ENCODE data around the gene EZH1.
"Not testable (repeated sequence)": the region's sequence is repeated elsewhere in the genome, so short reads cannot be mapped to it uniquely, and the experiment has no call there.

EZH1 gene

DNA sequence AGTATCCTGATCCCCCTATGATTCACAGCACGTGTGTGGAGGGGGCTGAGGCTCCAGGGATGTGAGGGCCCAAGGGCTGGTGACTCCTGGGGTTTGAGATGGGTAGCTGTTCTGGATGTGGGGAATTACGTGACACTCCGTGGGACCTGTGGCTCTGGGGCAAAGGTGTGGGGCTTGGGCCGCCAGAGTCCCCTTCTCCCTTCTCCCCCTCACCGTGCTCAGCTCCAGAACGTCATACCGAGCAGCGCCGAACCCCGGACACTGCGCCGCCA lies 75.2 kb downstream of the EZH1 start:
- Histone ChIP-seq H3K4me3 (IDR thresholded peaks at IDR 0.05; ENCODE audit: insufficient read depth, low read depth, low read length) (no peak overlapping the region), H3K9ac (no peak overlapping the region), H3K79me2 (ENCODE audit: insufficient read depth, low read depth) (peaks cover 36% of the 10 kb centered on the region), H3K27me3 (ENCODE audit: insufficient read depth, low read depth) (no peaks in the 10 kb centered on the region), H4K20me1 (ENCODE audit: insufficient read depth) (no peaks in the 10 kb centered on the region), H3K27ac (no peak overlapping the region), H3K4me2 (no peak overlapping the region), H2AFZ (ENCODE audit: low read depth) (no peak overlapping the region), H3K4me1 (ENCODE audit: low read depth, poor library complexity, severe bottlenecking) (peaks cover 24% of the 10 kb centered on the region), H3K36me3 (ENCODE audit: insufficient read depth) (peaks cover 6% of the 10 kb centered on the region)
- TF ChIP-seq CTCF (conservative IDR thresholded peaks at IDR 0.05; ENCODE audit: low read depth, low read length) = no peak

DNA sequence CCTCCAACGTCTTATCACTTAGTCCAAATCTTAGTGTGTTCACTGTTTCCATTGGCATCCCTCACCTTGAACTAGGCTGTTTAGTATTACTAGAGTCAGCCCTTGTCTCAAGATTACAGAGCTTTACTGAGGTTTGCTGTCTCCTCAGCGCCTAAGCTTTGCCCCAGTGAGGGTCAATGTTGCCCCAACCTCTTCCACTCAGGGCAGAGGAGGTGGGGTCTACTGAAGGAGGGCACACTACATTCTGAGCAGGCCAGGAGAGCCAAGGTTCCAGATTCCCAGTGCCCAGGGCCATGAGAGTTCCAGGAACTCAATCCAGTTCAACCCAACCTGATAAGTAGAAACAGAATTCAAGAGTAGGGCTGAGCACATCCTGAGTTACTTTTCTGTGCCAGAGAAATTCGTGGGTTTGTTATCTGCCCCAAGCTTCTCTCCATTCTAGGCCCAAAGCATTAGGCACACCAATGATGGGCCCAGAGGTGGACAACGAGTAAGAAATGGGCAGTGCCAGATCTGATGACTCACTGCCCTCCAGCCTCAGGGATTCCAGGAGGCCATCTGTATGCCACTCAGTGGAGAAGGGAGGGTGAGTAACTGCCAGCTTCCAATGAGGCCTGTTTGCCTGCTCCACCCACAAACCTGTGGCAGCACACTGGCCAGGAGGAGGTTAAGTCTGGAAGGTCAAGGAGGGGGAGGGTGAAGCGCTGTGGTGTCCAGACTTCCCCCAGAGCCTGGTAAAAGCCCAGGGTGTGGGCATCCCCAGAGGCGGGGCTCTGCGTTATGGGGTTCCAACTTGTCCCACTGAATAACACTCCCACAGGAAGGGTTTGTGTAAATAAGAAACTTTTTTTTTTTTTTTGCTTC lies 77.5 kb downstream of the EZH1 start:
- no peak overlapping the region for H3K9ac ChIP-seq
- peak overlapping the region; percentile 18; the same call in 1 of the 2 replicates for H3K27ac ChIP-seq
- no peak overlapping the region for H3K4me2 ChIP-seq

GRCh38 chr17:42666126-42666525 lies 78.7 kb downstream of the EZH1 start:
- H3K27me3 ChIP-seq (ENCODE audit: insufficient read depth, low read depth); H3K79me2 ChIP-seq (ENCODE audit: insufficient read depth, low read depth); H3K4me2 ChIP-seq; H4K20me1 ChIP-seq (ENCODE audit: insufficient read depth); H3K9ac ChIP-seq; H3K27ac ChIP-seq; H2AFZ ChIP-seq (ENCODE audit: low read depth); H3K36me3 ChIP-seq (ENCODE audit: insufficient read depth); H3K4me3 ChIP-seq (IDR thresholded peaks at IDR 0.05; ENCODE audit: insufficient read depth, low read depth, low read length): not testable (repeated sequence)
- peaks cover 22% of the 10 kb centered on the region for H3K4me1 ChIP-seq (ENCODE audit: low read depth, poor library complexity, severe bottlenecking)

More for the DNA sequence above, 77.5 kb downstream of the EZH1 start:
- Histone ChIP-seq H3K79me2 (ENCODE audit: insufficient read depth, low read depth) (peaks cover 16% of the 10 kb centered on the region; the same call in 1 of the 2 replicates), H3K27me3 (ENCODE audit: insufficient read depth, low read depth) (no peaks in the 10 kb centered on the region), H3K36me3 (ENCODE audit: insufficient read depth) (no peaks in the 10 kb centered on the region; the same call in 1 of the 2 replicates), H3K4me1 (ENCODE audit: low read depth, poor library complexity, severe bottlenecking) (peaks cover 16% of the 10 kb centered on the region), H2AFZ (ENCODE audit: low read depth) (no peak overlapping the region), H4K20me1 (ENCODE audit: insufficient read depth) (no peaks in the 10 kb centered on the region), H3K4me3 (IDR thresholded peaks at IDR 0.05; ENCODE audit: insufficient read depth, low read depth, low read length) (no peak overlapping the region)
- TF ChIP-seq CTCF (conservative IDR thresholded peaks at IDR 0.05; ENCODE audit: low read depth, low read length) = no peak

GRCh38 chr17:42665581-42666001 lies 79.2 kb downstream of the EZH1 start:
- H3K4me3 ChIP-seq (IDR thresholded peaks at IDR 0.05; ENCODE audit: insufficient read depth, low read depth, low read length) = no peak overlapping the region
- no peak overlapping the region for H3K4me2 ChIP-seq
- H3K27ac ChIP-seq = no peak overlapping the region
- H3K4me1 ChIP-seq (ENCODE audit: low read depth, poor library complexity, severe bottlenecking) = peaks cover 28% of the 10 kb centered on the region
- H3K9ac ChIP-seq = no peak overlapping the region
- H3K36me3 ChIP-seq (ENCODE audit: insufficient read depth) = no peaks in the 10 kb centered on the region; the same call in 1 of the 2 replicates
- H3K79me2 ChIP-seq (ENCODE audit: insufficient read depth, low read depth) = no peaks in the 10 kb centered on the region
- H3K27me3 ChIP-seq (ENCODE audit: insufficient read depth, low read depth) = no peaks in the 10 kb centered on the region
- H4K20me1 ChIP-seq (ENCODE audit: insufficient read depth) = no peaks in the 10 kb centered on the region
- H2AFZ ChIP-seq (ENCODE audit: low read depth) = no peak overlapping the region
- TF ChIP-seq CTCF (conservative IDR thresholded peaks at IDR 0.05; ENCODE audit: low read depth, low read length) = no peak

DNA sequence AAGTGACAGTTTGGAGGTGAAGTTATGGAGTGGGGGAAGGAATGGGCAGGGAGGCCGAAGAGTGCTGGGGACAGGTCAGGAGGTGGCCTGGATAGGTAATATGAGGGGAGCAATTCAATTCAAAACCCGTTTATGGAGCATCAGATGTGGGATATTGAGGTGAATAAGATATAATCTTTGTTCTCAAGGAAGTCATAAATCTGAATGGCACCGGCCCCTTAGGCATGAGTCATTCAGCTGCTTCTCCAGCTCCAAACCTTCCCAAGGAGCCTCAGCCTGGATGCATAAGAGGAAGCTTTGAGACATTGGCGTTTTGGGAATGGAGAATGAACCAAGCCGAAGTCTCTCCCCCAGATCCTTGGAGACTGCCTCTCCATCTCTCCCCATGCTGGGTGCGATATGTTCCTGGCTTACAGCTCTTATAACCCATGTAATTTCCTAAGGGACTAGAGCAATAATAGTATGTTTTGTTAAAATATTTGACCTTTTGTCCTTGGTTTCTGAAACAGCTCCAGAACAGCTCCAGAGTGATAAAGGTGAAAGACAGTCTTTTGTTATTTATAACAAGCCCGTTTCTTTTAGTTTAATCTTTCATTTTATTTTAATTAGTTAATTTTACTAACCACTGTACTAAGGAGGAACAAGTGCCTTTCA lies 84.0 kb downstream of the EZH1 start:
- no peak overlapping the region for H3K9ac ChIP-seq
- H3K27ac ChIP-seq = no peak overlapping the region
- H3K4me2 ChIP-seq = peak overlapping the region; percentile 2

DNA sequence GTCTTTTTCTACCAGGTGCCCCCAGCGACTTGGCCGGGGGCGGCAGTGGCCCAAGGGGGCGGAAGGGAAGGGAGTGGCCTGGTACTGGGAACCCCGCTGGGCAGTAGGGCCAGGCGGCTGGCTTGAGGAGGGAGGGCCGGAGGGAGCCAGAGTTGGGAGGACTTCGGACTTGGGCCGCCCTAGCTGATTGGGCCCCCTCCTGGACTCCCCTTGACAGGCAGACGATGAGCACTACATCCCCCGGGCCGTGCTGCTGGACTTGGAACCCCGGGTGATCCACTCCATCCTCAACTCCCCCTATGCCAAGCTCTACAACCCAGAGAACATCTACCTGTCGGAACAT lies 84.9 kb downstream of the EZH1 start:
- not testable (repeated sequence) for H3K9ac ChIP-seq

More for the DNA sequence above, 84.0 kb downstream of the EZH1 start:
- Histone ChIP-seq H2AFZ (ENCODE audit: low read depth) (no peak overlapping the region), H3K4me3 (IDR thresholded peaks at IDR 0.05; ENCODE audit: insufficient read depth, low read depth, low read length) (no peak overlapping the region), H3K4me1 (ENCODE audit: low read depth, poor library complexity, severe bottlenecking) (peaks cover 49% of the 10 kb centered on the region), H3K79me2 (ENCODE audit: insufficient read depth, low read depth) (no peaks in the 10 kb centered on the region), H3K36me3 (ENCODE audit: insufficient read depth) (no peaks in the 10 kb centered on the region), H3K27me3 (ENCODE audit: insufficient read depth, low read depth) (no peaks in the 10 kb centered on the region), H4K20me1 (ENCODE audit: insufficient read depth) (no peaks in the 10 kb centered on the region)
- no peak for TF ChIP-seq CTCF (conservative IDR thresholded peaks at IDR 0.05; ENCODE audit: low read depth, low read length)

More for the DNA sequence above, 84.9 kb downstream of the EZH1 start:
- Histone ChIP-seq H3K4me1 (ENCODE audit: low read depth, poor library complexity, severe bottlenecking) (peaks cover 57% of the 10 kb centered on the region), H3K4me2 (peak overlapping the region; percentile 82; the same call in 1 of the 2 replicates)
- not testable (repeated sequence) for H3K27ac ChIP-seq; H4K20me1 ChIP-seq (ENCODE audit: insufficient read depth); H2AFZ ChIP-seq (ENCODE audit: low read depth); H3K4me3 ChIP-seq (IDR thresholded peaks at IDR 0.05; ENCODE audit: insufficient read depth, low read depth, low read length); H3K27me3 ChIP-seq (ENCODE audit: insufficient read depth, low read depth); H3K79me2 ChIP-seq (ENCODE audit: insufficient read depth, low read depth); H3K36me3 ChIP-seq (ENCODE audit: insufficient read depth)
